Frontal cortex (tissue), 4 donors: ENCODE results near the gene B4GALNT2. TPM values are rescaled to one million over a fixed set of nuclear protein-coding genes. Genes with fewer than 3 reads are reported as not detected.
"Not testable (repeated sequence)": the region's sequence is repeated elsewhere in the genome, so short reads cannot be mapped to it uniquely, and the experiment has no call there.

Experiments used
- DNase-seq, 2 donors: peaks; one replicate each; pipeline ENCODE4 v3.0.0; 2012; ENCODE audit warnings: low spot score in 2 of 2
- FAIRE-seq: peaks from 2 replicates; lab custom pipeline; 2012; peaks lifted over from hg19 to GRCh38; lab: Jason Lieb, UNC
- total RNA-seq: library from RNA; depleted of rRNA; stranded (reverse); fragments of >200 nt; gene quantifications from one replicate; pipeline ENCODE4 v1.2.3, GENCODE V29; 2014
- donor health status: control.
- donor health status: control.
- donor health status: control.

The B4GALNT2 gene
- total RNA-seq, 1 donor from 2014 or later: not detected

- no peak for FAIRE-seq
Measured at GRCh38 chr17:49170216-49170615, 37.6 kb downstream of the B4GALNT2 start.

GRCh38 chr17:49170711-49171110 is 38.1 kb downstream of the B4GALNT2 start:
- FAIRE-seq, DNase-seq: not testable (repeated sequence)

More at GRCh38 chr17:49170216-49170615, 37.6 kb downstream of the B4GALNT2 start:
- no peak for DNase-seq

DNA sequence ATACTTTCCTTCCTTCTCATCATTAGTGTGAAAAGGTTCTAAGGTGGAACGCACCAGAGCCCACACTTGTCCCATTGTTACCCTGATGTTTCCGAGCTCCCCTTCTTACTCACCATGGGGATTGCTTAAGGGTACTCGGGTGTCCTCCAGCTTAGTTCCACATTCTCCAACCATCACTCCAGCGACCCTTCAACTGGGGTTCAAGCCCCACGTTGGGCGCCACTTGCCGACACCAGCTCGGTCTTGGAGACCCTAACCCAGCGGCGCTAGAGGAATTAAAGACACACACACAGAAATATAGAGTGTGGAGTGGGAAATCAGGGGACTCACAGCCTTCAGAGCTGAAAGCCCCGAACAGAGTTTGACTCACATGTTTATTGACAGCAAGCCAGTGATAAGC is 43.4 kb downstream of the B4GALNT2 start:
- DNase-seq, FAIRE-seq: not testable (repeated sequence)

DNA sequence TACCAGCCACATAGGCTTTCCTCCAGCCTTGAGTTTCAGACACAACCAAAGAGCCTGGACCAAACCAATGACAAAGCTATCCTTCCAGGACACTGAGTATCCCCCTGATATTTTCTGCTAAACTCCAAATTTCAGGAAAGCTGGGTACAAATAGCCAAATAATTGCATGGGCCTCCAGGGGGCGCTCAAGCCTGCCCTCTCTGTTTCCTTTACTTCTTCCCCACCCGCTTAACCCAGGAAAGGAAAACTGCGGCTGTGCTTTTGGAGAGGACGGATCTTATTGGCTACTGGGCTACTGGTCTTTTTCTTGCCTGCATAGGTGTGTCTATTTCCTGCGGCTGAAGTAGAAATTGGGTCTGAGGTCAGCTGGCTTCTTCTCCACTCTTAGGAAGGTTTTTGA is 47.7 kb downstream of the B4GALNT2 start:
- FAIRE-seq: no peak
- DNase-seq: peak; percentile 17 to 47

- FAIRE-seq: no peak
- DNase-seq: no peak
Measured at GRCh38 chr17:49180998-49181635, 48.5 kb downstream of the B4GALNT2 start.

- DNase-seq: no peak
Measured at GRCh38 chr17:49183341-49183740, 50.8 kb downstream of the B4GALNT2 start.

GRCh38 chr17:49183801-49184200 is 51.2 kb downstream of the B4GALNT2 start:
- DNase-seq: no peak
- FAIRE-seq: no peak

More at GRCh38 chr17:49183341-49183740, 50.8 kb downstream of the B4GALNT2 start:
- no peak for FAIRE-seq

GRCh38 chr17:49184522-49184921 is 52.0 kb downstream of the B4GALNT2 start:
- not testable (repeated sequence) for FAIRE-seq, DNase-seq

GRCh38 chr17:49185381-49185780 is 52.8 kb downstream of the B4GALNT2 start:
- not testable (repeated sequence) for FAIRE-seq, DNase-seq

DNA sequence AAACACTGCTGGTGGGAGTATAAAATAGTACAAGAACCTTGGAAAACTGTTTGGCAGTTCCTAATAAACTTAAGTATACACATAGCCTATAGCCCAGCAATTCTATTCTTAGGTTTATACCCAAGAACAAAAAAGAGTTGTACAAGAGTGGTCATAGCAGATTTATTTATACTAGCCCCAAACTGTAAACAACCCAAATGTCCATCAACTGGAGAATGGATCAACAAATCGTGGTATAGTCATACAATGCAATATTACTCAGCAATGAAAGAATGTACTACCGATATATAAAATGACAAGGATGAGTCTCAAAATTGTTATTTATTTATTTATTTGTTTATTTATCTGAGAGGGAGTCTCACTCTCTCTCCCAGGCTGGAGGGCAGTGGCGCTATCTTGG is 54.7 kb downstream of the B4GALNT2 start:
- FAIRE-seq: no peak
- DNase-seq: no peak

DNA sequence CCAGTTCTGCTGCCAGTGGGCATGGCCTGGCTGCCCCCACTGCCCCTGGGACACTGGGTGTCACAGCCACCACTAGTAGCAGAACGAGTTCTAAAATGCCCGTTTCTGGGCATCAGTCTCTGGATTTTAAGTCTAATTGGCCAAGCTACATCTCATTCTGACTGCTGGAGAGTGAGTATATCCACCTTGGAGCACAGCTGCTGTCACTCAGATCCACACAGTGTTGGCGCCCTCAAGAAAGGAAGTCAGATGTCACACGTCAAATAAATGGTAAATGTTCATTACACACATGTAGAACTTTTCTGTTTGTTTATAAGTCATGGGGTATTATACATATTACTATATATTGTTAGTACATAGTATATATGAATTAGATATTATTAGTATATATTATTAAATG is 58.4 kb downstream of the B4GALNT2 start:
- no peak for FAIRE-seq
- DNase-seq: no peak

GRCh38 chr17:49191409-49191916 is 58.9 kb downstream of the B4GALNT2 start:
- DNase-seq: no peak
- FAIRE-seq: no peak

DNA sequence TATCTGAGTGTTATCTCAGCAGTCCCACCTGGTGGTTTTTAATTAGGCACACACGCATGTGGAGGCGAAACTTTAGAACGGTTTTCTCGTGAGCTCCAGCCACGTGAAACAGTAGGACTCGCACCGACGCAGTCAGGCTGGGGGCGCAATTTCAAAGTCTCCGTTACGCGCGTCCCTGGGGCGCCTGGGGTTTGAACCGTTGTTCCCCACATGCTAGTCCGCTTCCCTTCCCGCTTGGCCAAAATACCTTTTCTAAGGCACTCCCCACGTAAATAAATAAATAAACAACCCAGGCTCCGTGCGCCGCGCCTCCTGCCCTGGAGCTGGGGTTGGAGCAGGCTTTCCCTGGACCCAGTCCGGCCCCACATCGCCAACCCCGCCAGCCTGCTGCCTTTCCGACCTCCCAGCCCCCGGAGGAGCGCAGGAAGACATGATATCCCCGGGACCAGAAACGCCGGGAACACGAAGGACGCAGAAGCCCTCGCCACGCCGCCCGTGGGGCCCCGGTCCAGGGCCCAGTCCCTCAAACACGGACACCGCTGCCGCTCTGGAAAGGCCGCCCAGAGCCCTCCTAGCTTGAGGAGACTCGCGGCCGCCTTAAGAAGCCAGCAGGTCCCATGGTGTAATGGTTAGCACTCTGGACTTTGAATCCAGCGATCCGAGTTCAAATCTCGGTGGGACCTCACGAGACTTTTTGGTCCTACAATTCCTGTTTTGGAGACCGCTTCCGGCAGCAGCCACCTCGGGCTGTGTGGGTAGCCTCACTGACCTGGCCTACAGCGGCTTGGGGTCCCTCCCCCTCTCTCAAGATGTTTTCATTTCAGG is 59.6 kb downstream of the B4GALNT2 start:
- DNase-seq (peak; percentile 69 to 72), FAIRE-seq (no peak)

DNA sequence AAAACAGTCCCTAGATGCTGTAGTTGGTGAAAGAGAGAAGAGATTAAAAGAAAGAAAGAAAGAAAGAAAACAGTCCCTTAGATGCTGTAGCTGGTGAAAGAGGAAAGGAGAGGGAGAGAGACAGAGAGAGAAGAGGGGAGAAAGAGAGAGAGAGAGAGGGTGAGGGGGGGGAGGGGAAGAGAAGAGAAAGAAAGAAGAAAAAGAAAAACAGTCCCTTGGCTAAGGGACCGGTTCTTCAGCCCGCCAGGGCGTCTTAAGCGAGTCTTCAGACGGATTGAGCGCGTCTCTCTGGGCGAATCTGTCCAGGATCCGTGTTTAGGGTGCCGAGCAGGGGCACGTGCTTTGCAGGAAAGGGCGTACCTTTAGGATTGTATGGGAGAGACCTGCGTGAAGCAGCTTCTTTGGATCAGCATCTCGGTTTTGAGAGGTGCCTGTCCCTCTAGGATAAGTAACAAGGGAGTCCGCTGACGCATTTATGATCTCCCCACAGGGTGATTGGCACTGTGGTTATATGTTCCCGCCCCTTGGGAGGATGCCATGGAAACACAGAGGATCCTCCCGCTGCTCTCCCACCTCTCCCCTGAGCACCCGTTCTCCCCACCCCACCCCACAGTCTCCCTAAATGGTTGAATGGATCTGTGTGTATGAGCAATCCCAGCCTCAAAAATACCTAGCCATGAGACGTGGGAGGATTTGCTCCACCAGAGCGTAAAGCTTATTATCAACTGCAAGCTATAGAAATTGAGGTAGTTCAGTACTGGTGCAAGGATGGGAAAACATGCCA is 61.1 kb downstream of the B4GALNT2 start:
- FAIRE-seq (no peak), DNase-seq (peak in 1 of 2 donors; percentile 62)

DNA sequence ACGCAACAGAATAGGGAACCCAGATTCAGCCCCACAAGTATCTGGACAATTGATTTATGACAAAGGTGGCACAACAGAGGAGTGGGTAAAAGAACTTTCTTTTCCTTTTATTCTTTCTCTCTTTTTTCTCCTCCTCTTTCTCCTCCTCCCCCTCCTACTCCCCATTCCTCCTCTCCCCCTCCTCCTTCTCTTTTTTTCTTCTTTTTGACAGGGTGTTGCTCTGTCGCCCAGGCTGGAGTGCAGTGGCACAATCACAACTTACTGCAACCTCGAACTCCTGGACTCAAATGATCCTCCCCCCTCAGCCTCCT is 61.7 kb downstream of the B4GALNT2 start:
- FAIRE-seq (no peak), DNase-seq (no peak)

- no peak for FAIRE-seq
- no peak for DNase-seq
Measured at GRCh38 chr17:49195751-49196150, 63.2 kb downstream of the B4GALNT2 start.

GRCh38 chr17:49196520-49196919 is 64.0 kb downstream of the B4GALNT2 start:
- FAIRE-seq (no peak), DNase-seq (no peak)

DNA sequence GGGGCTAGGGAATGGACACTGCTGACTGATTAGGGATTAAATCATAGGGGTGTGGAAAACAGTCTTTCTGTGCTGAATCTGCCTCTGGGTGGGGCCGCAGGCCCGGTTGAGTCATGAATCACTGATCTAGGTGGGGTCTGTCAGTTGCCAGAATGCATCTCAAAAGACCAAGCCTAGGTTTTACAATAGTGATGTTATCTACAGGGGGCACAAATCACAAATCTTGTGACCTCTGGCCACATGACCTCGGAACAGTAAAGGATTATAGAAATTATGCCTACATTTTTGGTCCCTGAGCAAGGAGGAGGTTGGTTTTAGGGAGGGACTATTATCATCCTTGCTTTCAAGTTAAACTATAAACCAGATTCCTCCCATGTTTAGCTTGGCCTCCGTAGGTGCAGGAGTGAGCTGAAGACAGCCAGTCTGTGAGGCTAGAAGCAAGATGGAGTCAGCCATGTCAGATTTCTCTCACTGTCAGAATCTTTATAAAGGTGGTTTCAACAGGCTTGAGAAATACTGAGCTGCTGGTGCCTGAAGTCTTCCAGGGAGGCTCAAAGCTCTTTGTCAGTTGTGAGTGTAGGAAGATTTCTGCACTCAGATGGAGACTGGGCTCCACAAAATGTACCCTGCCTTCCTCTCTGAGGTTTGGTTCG is 64.9 kb downstream of the B4GALNT2 start:
- FAIRE-seq: no peak
- DNase-seq: no peak

GRCh38 chr17:49198211-49198610 is 65.6 kb downstream of the B4GALNT2 start:
- DNase-seq (no peak), FAIRE-seq (no peak)
